SK-N-SH (cell line): ENCODE data around the gene ZG16B.

Experiments used
- EP300 ChIP-seq, 2 experiments: IDR thresholded peaks; 2 replicates each; pipeline versions ENCODE4 v1.4.0 to v1.6.1; 2012; ENCODE audit warnings: borderline replicate concordance in 1 of 2, low read depth in 1 of 2, low read length in 1 of 2
- EZH2phosphoT487 ChIP-seq: fragments of 200-600 bp; sonication (generic); IDR thresholded peaks from 2 replicates; pipeline ENCODE4 v1.6.1; 2017; ENCODE audit warnings: low read depth, mixed run types, mild to moderate bottlenecking, antibody characterized with exemption, moderate library complexity, borderline replicate concordance
- FOSL2 ChIP-seq: IDR thresholded peaks from 2 replicates; pipeline ENCODE4 v1.4.0; 2012; ENCODE audit warnings: low read depth, mild to moderate bottlenecking, moderate library complexity, borderline replicate concordance
- JUND ChIP-seq: IDR thresholded peaks from 2 replicates; pipeline ENCODE4 v1.4.0; 2012
- POLR2AphosphoS5 ChIP-seq: IDR thresholded peaks from 2 replicates; pipeline ENCODE4 v1.6.1; 2012; ENCODE audit warnings: low read depth, low read length
- RAD21 ChIP-seq: IDR thresholded peaks from 2 replicates; pipeline ENCODE4 v1.6.1; 2012; ENCODE audit warnings: mild to moderate bottlenecking, low read length
- SMC3 ChIP-seq: IDR thresholded peaks from 2 replicates; pipeline ENCODE4 v1.6.1; 2012; ENCODE audit warnings: low read depth, low read length, improper control_type of control experiment
- TF ChIP-seq, protein P1 (sequence below): fragments of 200-600 bp; sonication (generic); IDR thresholded peaks from 2 replicates; pipeline ENCODE4 v1.6.1; 2017; ENCODE audit warnings: antibody characterized with exemption, mild to moderate bottlenecking, moderate library complexity
- TF ChIP-seq, protein P2 (sequence below): IDR thresholded peaks from 2 replicates; pipeline ENCODE4; 2012
- TF ChIP-seq, protein P3 (sequence below): IDR thresholded peaks from 2 replicates; pipeline ENCODE4 v1.6.1; 2012; ENCODE audit warnings: mild to moderate bottlenecking, low read depth, low read length, moderate library complexity
- TF ChIP-seq, protein P4 (sequence below): fragments of 150-350 bp; IDR thresholded peaks from 2 replicates; pipeline ENCODE4 v1.6.1; 2017; ENCODE audit warnings: antibody characterized with exemption, low read length, low read depth, borderline replicate concordance
- TF ChIP-seq, protein P5 (sequence below): IDR thresholded peaks from 2 replicates; pipeline ENCODE4 v1.4.0; 2012; ENCODE audit warnings: low read depth, borderline replicate concordance

DNA sequence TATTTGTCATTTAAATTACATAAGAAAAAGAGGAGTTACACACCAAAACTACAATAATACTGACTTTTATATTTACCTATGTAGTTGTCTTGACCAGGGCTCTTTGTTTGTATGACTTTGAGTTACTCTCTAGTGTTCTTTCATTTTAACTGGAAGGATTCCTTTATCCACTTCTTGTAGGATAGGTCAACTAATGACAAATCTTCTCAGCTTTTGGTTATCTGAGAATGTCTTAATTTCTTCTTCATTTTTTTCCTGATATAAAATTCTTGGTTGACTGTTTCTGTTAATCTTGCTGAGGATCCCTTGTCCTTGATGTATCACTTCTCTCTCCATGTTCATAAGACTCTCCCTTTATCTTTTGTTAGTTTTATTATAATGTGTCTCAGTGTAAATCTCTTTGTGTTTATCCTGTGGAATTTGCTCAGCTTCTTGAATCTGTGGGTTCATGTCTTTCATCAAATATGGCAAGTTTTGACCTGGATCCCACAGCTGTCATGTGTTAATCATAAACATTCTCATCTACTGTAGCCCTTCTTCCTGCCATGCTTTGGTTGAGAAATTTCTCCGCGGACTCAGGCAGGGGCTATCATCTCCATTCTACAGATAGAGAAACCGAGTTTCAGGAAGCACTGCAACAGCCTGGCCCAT lies 26.4 kb upstream of the ZG16B start:
- TF ChIP-seq, protein P1, sequence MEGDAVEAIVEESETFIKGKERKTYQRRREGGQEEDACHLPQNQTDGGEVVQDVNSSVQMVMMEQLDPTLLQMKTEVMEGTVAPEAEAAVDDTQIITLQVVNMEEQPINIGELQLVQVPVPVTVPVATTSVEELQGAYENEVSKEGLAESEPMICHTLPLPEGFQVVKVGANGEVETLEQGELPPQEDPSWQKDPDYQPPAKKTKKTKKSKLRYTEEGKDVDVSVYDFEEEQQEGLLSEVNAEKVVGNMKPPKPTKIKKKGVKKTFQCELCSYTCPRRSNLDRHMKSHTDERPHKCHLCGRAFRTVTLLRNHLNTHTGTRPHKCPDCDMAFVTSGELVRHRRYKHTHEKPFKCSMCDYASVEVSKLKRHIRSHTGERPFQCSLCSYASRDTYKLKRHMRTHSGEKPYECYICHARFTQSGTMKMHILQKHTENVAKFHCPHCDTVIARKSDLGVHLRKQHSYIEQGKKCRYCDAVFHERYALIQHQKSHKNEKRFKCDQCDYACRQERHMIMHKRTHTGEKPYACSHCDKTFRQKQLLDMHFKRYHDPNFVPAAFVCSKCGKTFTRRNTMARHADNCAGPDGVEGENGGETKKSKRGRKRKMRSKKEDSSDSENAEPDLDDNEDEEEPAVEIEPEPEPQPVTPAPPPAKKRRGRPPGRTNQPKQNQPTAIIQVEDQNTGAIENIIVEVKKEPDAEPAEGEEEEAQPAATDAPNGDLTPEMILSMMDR = no peak
- no peak for TF ChIP-seq EZH2phosphoT487
- TF ChIP-seq EP300 (IDR thresholded peaks at IDR 0.05; ENCODE audit: borderline replicate concordance in 1 of 2, low read depth in 1 of 2, low read length in 1 of 2) = no peak
- TF ChIP-seq JUND = no peak
- TF ChIP-seq, protein P2, sequence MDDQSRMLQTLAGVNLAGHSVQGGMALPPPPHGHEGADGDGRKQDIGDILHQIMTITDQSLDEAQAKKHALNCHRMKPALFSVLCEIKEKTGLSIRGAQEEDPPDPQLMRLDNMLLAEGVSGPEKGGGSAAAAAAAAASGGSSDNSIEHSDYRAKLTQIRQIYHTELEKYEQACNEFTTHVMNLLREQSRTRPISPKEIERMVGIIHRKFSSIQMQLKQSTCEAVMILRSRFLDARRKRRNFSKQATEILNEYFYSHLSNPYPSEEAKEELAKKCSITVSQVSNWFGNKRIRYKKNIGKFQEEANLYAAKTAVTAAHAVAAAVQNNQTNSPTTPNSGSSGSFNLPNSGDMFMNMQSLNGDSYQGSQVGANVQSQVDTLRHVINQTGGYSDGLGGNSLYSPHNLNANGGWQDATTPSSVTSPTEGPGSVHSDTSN = no peak
- no peak for TF ChIP-seq POLR2AphosphoS5
- TF ChIP-seq, protein P3, sequence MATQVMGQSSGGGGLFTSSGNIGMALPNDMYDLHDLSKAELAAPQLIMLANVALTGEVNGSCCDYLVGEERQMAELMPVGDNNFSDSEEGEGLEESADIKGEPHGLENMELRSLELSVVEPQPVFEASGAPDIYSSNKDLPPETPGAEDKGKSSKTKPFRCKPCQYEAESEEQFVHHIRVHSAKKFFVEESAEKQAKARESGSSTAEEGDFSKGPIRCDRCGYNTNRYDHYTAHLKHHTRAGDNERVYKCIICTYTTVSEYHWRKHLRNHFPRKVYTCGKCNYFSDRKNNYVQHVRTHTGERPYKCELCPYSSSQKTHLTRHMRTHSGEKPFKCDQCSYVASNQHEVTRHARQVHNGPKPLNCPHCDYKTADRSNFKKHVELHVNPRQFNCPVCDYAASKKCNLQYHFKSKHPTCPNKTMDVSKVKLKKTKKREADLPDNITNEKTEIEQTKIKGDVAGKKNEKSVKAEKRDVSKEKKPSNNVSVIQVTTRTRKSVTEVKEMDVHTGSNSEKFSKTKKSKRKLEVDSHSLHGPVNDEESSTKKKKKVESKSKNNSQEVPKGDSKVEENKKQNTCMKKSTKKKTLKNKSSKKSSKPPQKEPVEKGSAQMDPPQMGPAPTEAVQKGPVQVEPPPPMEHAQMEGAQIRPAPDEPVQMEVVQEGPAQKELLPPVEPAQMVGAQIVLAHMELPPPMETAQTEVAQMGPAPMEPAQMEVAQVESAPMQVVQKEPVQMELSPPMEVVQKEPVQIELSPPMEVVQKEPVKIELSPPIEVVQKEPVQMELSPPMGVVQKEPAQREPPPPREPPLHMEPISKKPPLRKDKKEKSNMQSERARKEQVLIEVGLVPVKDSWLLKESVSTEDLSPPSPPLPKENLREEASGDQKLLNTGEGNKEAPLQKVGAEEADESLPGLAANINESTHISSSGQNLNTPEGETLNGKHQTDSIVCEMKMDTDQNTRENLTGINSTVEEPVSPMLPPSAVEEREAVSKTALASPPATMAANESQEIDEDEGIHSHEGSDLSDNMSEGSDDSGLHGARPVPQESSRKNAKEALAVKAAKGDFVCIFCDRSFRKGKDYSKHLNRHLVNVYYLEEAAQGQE = no peak
- TF ChIP-seq SMC3 = no peak
- TF ChIP-seq, protein P4, sequence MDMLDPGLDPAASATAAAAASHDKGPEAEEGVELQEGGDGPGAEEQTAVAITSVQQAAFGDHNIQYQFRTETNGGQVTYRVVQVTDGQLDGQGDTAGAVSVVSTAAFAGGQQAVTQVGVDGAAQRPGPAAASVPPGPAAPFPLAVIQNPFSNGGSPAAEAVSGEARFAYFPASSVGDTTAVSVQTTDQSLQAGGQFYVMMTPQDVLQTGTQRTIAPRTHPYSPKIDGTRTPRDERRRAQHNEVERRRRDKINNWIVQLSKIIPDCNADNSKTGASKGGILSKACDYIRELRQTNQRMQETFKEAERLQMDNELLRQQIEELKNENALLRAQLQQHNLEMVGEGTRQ = no peak
- no peak for TF ChIP-seq FOSL2
- no peak for TF ChIP-seq RAD21
- TF ChIP-seq, protein P5, sequence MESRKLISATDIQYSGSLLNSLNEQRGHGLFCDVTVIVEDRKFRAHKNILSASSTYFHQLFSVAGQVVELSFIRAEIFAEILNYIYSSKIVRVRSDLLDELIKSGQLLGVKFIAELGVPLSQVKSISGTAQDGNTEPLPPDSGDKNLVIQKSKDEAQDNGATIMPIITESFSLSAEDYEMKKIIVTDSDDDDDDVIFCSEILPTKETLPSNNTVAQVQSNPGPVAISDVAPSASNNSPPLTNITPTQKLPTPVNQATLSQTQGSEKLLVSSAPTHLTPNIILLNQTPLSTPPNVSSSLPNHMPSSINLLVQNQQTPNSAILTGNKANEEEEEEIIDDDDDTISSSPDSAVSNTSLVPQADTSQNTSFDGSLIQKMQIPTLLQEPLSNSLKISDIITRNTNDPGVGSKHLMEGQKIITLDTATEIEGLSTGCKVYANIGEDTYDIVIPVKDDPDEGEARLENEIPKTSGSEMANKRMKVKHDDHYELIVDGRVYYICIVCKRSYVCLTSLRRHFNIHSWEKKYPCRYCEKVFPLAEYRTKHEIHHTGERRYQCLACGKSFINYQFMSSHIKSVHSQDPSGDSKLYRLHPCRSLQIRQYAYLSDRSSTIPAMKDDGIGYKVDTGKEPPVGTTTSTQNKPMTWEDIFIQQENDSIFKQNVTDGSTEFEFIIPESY = no peak
